Hematopoietic multipotent progenitor cell treated with erythropoietin and hydrocortisone succinate and interleukin-3 and kit ligand, for 6 days (in vitro differentiated cells): ENCODE data around the gene DCAKD.

Source experiments
- DNase-seq: peaks from one replicate; pipeline ENCODE4 v3.0.0-alpha.2; 2015

The DCAKD gene

DNA sequence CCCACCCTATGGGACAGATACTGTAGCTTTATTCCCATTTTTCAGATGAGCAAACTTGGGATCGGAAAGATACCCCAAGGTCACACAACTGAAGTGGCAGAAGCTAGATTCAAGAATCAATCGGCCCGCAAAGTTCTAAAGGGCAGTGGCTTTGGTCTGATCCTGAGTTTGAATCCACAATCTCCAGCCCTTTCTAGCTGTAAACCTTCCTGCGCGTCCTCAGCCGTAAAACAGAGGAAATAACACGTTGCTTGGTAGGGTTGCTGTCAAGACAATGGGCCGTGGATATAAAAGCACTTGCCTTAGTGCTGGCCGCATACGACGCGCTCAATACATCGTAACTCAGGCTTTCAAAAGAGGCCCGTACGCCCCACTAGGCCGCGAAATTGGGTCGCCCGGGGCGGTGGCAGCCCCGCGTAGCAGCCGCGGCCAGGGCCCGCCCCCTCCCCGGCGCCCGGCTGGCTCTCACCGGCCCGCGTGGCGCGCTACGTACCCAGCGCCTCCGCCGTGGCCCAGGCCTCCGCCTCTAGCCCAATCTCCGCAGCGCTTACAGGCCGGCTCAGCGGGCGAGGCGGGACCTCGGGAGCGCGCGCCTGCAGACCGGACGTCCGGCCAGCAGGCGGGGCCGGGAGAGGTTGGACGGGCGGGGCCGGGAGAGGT lies at the start of gene DCAKD:
Gene DCAKD (minus strand): TSS at position 573 of the 660 bp plus-strand sequence. CDS start 16,747 bp downstream, outside the sequence.
- peak; percentile 97 for DNase-seq

GRCh38 chr17:45098869-45099616 lies 47.6 kb upstream of the DCAKD start:
- DNase-seq: peak; percentile 85

DNA sequence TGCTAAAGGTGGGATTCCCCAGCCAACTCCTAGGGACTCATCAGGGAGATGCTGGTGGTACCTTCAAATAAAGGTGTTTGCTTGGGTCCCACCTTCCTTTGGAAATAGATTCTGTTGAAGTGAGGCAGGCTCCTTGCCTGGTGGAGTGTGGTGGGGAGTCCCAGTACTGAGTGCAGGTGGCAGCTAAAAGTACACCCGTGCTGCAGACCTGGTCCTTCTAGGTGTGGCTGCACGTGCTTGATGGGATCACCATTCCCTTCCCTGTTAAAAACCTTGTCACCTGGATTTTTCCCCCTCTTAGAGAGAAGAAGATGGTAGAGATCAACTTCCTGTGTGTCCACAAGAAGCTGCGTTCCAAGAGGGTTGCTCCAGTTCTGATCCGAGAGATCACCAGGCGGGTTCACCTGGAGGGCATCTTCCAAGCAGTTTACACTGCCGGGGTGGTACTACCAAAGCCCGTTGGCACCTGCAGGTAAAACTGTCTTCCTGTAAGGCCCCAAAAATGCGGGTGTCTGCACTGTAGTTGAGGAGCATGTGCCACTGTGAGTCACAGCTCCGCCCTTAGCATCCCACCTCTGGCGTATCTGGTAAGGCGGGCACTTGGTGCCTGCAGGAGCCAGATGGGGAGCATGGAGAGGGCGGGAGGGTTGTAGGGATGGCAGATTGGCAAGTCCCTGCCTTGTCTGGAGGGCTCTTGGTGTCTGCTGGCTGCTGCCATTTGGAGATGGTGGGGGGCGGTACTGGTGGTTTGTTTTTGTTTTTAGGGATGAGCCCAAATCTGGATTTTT lies 46.8 kb upstream of the DCAKD start:
- DNase-seq: no peak

GRCh38 chr17:45096926-45097325 lies 45.5 kb upstream of the DCAKD start:
- DNase-seq: no peak

GRCh38 chr17:45096141-45096540 lies 44.7 kb upstream of the DCAKD start:
- peak; percentile 68 for DNase-seq

GRCh38 chr17:45093444-45094110 lies 42.1 kb upstream of the DCAKD start:
- DNase-seq: no peak

DNA sequence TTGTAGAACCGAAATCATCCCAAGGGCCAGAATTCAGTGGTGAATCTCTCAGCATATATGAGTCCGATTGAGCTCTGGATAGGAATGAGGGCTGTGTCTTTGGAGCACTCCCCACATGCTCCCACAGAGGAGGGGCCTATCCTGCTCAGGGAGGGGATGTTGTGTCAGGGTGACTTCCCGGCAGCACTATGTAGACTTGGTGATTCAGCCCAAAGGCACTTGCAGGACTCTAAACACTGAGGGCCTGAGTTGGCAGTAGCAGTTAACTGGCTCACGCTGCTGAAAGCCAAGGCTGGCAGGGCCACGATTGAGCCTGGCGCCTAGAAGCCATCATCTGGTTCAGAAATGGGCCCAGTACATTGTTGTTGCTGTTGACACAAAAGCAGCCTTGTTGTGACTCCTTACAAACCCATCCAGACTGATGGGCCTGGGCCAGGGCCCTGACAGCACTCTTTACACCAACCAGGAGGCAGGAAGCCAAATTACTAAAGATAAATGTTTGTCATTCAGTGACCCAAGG lies 41.5 kb upstream of the DCAKD start:
- no peak for DNase-seq

GRCh38 chr17:45091778-45092425 lies 40.5 kb upstream of the DCAKD start:
- DNase-seq: no peak

GRCh38 chr17:45090711-45091110 lies 39.3 kb upstream of the DCAKD start:
- no peak for DNase-seq

DNA sequence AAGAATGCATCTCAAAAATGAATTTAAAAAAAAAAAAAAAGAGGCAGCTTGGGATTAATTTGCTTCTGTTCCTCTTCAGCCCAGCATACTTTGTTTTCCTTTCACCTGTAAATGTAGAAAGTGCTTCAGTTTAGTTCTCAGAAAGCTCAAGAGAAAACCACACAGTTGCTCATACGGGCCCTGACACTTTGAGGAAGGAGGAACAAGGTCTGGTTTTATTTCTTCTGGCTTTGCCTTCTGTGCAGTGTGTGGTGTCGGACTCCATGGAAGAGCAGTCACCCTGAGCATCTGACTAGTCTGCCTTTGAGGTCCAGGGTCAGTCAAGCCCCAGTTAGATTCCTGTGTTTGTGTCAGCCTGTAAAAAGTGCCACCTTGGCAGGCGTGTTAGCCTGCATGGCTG lies 37.3 kb upstream of the DCAKD start:
- no peak for DNase-seq

DNA sequence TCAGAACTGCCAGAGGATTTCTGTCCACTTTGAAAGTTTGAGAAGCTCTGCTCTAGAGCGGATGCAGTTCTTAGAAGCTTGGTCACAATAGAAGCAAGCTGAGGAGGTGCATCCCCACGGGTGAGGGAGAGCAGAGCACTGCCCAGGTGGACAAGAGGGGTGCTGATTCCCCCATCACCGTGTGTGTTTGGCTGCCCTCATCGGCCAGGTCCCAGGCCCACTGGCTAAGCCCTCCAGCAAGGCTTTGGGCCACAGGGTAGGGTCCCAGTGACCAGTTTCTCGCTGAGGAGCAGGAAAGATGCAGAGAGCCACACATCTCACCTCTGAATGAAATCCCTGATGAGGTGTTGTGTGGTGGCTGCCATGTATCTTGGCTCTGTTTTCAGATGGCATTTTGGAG lies 36.5 kb upstream of the DCAKD start:
- no peak for DNase-seq

DNA sequence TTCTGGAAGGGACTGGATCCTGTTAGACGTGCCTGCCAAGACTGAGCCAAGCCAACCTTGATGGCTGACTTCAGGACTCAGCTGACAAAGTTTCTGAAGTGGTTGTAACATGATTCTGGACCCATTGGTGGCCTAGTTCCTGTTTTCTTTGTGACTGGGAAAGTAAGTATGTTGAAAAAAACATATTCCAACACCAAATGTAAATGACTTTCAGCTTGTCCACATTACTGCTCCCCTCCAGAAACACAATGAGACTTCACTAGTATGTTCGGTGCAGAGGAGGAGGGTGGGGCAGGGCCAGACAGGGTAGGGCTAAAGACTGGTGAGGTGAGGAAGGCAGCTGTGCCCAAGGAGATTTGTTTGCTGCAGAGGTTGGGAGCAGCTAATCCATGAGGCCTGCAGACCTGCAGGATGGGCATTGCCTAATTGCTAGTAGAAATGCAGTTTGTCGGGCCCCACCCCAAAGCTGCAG lies 36.1 kb upstream of the DCAKD start:
- DNase-seq: no peak

DNA sequence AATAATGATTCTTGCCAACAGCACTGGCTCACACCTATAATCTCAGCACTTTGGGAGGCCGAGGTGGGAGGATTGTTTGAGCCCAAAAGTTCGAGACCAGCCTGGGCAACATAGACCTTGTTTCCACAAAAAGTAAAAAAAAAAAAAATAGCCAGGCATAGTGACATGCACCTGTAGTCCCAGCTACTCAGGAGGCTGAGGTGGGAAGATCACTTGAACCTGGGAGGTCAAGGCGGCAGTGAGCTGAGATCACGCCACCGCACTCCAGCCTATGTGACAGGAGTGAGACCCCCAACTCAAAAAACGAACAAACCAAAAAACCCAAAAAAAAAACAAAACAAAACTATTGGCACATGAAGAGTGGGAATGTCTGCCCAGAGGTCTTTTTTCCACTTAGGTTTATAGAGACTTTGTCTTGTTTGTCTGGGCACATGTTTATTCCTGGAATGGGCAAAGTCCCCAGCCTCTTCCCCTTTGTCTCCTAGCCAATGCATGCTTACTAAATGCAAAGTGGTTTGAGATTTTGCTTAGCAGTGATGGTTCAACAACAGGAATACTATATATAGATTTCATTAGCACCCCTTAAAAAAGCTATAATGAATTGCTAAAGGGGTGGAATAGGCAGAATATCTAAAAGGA lies 35.6 kb upstream of the DCAKD start:
- DNase-seq: no peak

GRCh38 chr17:45086391-45086790 lies 35.0 kb upstream of the DCAKD start:
- no peak for DNase-seq

- no peak for DNase-seq
Observed at GRCh38 chr17:45081047-45081703, 29.7 kb upstream of the DCAKD start.

DNA sequence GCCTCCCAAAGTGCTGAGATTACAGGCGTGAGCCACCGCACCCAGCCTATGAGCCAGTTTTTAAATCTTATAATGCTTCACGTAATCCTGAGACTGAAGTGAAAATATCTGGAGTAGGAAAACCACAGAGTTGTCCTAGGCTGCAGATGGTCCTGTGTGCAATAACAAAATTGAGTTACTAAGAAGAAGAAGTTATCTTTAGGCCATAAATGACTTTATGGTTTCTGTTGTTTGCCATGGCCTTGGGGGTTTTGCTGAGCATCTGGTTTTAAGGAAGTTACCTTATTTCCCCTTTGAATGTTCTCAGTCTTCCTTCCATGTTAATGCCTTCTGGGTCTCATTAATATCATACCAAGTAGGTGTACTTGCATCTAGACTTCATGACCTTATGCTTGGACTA lies 26.2 kb upstream of the DCAKD start:
- DNase-seq: peak; percentile 48

GRCh38 chr17:45073414-45074070 lies 22.1 kb upstream of the DCAKD start:
- DNase-seq: no peak

GRCh38 chr17:45070809-45071208 lies 19.4 kb upstream of the DCAKD start:
- no peak for DNase-seq

GRCh38 chr17:45070001-45070400 lies 18.6 kb upstream of the DCAKD start:
- no peak for DNase-seq

GRCh38 chr17:45067637-45068036 lies 16.2 kb upstream of the DCAKD start:
- no peak for DNase-seq

- DNase-seq: peak; percentile 28
Observed at GRCh38 chr17:45063198-45063597, 11.8 kb upstream of the DCAKD start.
